AG10803 (cell line): ENCODE measurements around the gene CLDN5.

Experiments used
- DNase-seq: peaks from one replicate; pipeline ENCODE4 v3.0.0; 2010; ENCODE audit warnings: low read depth
- H3K4me3 ChIP-seq: 2 replicates; pipeline ENCODE4 v1.5.1; 2011; ENCODE audit warnings: mild to moderate bottlenecking, low read length, control low read depth
- TF ChIP-seq, protein P1 (sequence below): conservative IDR thresholded peaks from 2 replicates; pipeline ENCODE4 v1.5.1; 2011; ENCODE audit warnings: mild to moderate bottlenecking, low read length, control low read depth, inconsistent platforms

The CLDN5 gene

GRCh38 chr22:19479355-19480172 is 44.6 kb downstream of the CLDN5 start, which contains the start of gene CDC45:
CDC45 (plus strand) TSS chr22:19479920; CDS start chr22:19479969, 49 bp downstream.
- peak within 1 kb of the TSS; percentile 97 for H3K4me3 ChIP-seq
- TF ChIP-seq, protein P1, sequence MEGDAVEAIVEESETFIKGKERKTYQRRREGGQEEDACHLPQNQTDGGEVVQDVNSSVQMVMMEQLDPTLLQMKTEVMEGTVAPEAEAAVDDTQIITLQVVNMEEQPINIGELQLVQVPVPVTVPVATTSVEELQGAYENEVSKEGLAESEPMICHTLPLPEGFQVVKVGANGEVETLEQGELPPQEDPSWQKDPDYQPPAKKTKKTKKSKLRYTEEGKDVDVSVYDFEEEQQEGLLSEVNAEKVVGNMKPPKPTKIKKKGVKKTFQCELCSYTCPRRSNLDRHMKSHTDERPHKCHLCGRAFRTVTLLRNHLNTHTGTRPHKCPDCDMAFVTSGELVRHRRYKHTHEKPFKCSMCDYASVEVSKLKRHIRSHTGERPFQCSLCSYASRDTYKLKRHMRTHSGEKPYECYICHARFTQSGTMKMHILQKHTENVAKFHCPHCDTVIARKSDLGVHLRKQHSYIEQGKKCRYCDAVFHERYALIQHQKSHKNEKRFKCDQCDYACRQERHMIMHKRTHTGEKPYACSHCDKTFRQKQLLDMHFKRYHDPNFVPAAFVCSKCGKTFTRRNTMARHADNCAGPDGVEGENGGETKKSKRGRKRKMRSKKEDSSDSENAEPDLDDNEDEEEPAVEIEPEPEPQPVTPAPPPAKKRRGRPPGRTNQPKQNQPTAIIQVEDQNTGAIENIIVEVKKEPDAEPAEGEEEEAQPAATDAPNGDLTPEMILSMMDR = no peak
- DNase-seq = peak; percentile 99

- TF ChIP-seq, protein P1 = no peak
- peak; percentile 84 for DNase-seq
- H3K4me3 ChIP-seq = peak within 1 kb of the TSS; percentile 97
These were observed 45.3 kb downstream of the CLDN5 start, which contains the start of gene UFD1 for GRCh38 chr22:19478901-19479354. UFD1 (minus strand) TSS chr22:19479193; CDS start chr22:19479085, 108 bp downstream.

DNA sequence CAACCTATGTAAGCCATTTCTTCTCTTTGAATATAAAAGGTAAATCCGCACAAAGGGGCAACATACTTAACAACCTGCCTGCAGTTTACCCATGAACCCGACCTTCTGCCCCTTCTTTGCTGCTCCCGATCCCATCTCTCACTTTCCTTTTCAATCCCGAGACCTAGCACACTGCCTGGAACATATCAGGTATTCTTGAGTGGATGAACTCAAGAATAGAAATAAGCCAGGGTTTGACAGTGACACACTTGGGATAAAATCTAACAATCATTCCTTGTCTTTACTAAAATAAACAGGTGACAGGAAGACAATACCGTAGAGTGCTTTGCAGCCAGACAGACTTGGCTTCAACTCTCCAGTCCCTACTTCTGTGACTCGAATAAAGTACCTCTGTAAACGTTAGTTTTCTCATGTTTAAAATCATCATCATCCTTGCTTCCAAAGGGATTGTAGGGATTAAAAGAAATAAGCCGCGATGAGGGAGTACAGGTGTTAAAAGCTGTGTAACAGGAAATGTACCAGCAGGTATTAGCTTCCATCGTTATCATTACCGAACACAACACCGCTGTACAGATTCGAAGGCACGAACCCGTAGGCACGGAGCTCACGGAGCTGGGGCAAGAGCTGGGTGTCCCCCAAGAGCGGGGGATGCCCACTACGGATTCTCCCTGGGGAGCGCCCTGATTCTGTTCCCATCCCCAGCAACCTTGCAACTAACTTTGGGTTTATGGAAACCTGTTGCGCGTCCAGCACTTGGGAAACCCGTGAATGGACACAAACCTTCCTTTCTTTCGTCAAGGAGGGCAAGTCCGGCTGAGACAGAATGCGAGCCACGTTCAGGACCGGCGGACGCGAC is 45.9 kb downstream of the CLDN5 start:
- no peak for DNase-seq
- TF ChIP-seq, protein P1 = no peak
- H3K4me3 ChIP-seq = peak overlapping the region; percentile 97

GRCh38 chr22:19477321-19478044 is 46.7 kb downstream of the CLDN5 start:
- TF ChIP-seq, protein P1 = peak; percentile 50
- DNase-seq = peak; percentile 35
- H3K4me3 ChIP-seq = peak overlapping the region; percentile 97

- DNase-seq = no peak
- no peak overlapping the region for H3K4me3 ChIP-seq
- TF ChIP-seq, protein P1 = no peak
These were observed 48.2 kb downstream of the CLDN5 start for GRCh38 chr22:19476023-19476422.

- TF ChIP-seq, protein P1 = 0 out of 2 replicates have a peak, but pooled peaks have one; percentile 6
- no peak for DNase-seq
- no peak overlapping the region for H3K4me3 ChIP-seq
These were observed 50.6 kb downstream of the CLDN5 start for GRCh38 chr22:19473578-19473977.
